ENCODE results near the gene MED31.

The MED31 gene

DNA sequence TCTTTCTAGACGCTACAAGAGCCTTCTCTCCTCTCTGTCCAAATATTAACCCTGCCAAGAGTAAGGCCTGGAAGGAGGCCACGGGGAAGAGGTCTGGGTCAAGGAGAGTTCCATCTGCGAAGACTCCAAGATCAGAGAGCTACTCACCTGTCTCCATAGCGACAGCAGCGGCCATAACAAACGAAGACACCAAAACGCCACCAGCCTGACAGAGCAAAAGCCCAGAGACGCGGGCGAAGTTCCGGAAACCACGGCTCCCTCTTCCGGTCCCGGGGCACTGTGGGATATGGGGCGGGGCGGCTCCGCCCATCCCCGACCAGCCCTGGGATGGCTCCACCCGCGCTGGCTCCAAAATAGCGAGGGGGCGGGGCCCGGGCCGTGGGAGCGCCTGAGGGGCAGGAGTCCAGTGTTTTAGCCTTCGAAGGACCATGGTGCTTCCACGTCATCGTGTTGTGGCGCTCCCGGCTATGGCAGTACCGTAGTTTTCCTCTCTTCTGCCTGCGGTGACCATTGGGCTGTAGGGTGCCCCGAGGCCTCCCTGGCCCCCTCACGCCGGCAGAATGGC is at the start of gene MED31, which contains the start of gene C17orf100:
Gene MED31 (minus strand): TSS at position 252 of the 565 bp plus-strand sequence. CDS start 77 bp downstream, at position 175.
Gene C17orf100 (plus strand): TSS at position 409 of the 565 bp plus-strand sequence. CDS start 152 bp downstream, at position 561.
- peak; percentile 94 to 97 for DNase-seq
- peak within 1 kb of the TSS; percentile 65 to 86 for H3K4me3 ChIP-seq
- TF ChIP-seq, protein P1, sequence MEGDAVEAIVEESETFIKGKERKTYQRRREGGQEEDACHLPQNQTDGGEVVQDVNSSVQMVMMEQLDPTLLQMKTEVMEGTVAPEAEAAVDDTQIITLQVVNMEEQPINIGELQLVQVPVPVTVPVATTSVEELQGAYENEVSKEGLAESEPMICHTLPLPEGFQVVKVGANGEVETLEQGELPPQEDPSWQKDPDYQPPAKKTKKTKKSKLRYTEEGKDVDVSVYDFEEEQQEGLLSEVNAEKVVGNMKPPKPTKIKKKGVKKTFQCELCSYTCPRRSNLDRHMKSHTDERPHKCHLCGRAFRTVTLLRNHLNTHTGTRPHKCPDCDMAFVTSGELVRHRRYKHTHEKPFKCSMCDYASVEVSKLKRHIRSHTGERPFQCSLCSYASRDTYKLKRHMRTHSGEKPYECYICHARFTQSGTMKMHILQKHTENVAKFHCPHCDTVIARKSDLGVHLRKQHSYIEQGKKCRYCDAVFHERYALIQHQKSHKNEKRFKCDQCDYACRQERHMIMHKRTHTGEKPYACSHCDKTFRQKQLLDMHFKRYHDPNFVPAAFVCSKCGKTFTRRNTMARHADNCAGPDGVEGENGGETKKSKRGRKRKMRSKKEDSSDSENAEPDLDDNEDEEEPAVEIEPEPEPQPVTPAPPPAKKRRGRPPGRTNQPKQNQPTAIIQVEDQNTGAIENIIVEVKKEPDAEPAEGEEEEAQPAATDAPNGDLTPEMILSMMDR (IDR thresholded peaks at IDR 0.05) = no peak
- peak within 1 kb of the TSS; percentile 84 to 86 for H3K27ac ChIP-seq
- H3K9me3 ChIP-seq = peaks cover 0 to 4% (median 0%) of the 10 kb centered on the region in 3 donors
- H3K4me1 ChIP-seq = peaks cover 0 to 37% (median 23%) of the 10 kb centered on the region in 4 donors
- peaks cover 15 to 25% (median 23%) of the 10 kb centered on the region in 3 donors for H3K36me3 ChIP-seq
- peaks cover 0 to 17% of the 10 kb centered on the region in 2 donors for H3K27me3 ChIP-seq
- intact Hi-C loops (cut with DNase I; ENCODE audit: low total_unique reads) = no loop called here

- Histone ChIP-seq H3K9me3 (no peaks in the 10 kb centered on the region), H3K4me3 (no peak overlapping the region), H3K27ac (no peak overlapping the region), H3K4me1 (no peaks in the 10 kb centered on the region), H3K27me3 (peaks cover 0 to 28% of the 10 kb centered on the region in 2 donors), H3K36me3 (no peaks in the 10 kb centered on the region)
- intact Hi-C loops (cut with DNase I; ENCODE audit: low total_unique reads) = no loop called here
- no peak for DNase-seq
- TF ChIP-seq, protein P1 (IDR thresholded peaks at IDR 0.05) = no peak
These were observed 49.5 kb upstream of the MED31 start for GRCh38 chr17:6700948-6701307.

DNA sequence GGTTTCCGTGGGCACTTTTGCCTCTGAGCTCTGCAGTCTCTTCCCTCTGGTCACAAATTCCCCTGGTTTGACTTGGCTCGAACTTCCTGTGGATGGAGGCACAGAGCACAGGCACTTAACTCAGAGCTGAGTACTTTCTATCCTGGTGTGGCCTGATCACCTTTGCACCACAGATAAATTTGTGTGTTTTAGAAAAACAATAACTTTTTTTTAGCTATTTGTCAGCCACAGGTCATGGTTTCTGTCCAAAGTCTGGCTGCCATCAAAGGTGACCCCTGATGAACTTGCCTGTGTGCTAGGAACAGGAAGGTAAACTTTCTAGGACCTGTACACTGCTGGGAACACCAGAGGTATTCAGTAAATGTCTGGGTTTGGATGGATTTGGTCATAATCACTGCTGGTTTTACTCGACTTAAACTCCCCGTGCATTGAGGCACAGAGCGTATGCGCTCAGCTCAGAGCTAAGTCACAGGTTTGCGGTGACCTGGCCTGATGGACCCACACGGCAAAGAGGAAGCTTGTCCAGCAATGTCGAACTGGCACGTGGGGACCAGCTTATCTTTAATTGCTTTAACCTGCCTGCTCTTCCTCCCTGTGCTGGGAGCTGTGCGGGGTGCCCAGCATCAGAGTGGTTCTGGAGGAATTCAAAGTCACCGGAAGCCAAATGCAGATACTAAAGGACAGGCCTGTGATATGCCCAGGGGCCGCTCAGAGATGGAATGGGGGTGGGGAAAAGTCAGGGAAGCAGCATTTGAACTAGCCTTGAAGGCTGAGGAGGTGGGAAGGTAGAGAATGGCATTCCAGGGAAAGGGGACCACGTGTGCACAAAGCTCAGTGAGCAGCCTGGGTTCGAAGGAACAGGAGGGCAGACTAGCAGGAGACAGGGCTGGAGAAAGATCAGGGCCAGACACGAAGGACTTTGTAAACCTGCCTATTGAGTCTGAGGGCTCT is 48.9 kb upstream of the MED31 start:
- Histone ChIP-seq H3K4me1 (no peaks in the 10 kb centered on the region), H3K36me3 (no peaks in the 10 kb centered on the region), H3K27me3 (peaks cover 0 to 25% of the 10 kb centered on the region in 2 donors), H3K27ac (no peak overlapping the region), H3K4me3 (no peak overlapping the region), H3K9me3 (no peaks in the 10 kb centered on the region)
- TF ChIP-seq, protein P1 (IDR thresholded peaks at IDR 0.05) = no peak
- intact Hi-C loops (cut with DNase I; ENCODE audit: low total_unique reads) = loop anchor here (10.0 kb wide), 1 partner anchor 155 kb away; no protein-coding TSS in a partner anchor
- no peak for DNase-seq

DNA sequence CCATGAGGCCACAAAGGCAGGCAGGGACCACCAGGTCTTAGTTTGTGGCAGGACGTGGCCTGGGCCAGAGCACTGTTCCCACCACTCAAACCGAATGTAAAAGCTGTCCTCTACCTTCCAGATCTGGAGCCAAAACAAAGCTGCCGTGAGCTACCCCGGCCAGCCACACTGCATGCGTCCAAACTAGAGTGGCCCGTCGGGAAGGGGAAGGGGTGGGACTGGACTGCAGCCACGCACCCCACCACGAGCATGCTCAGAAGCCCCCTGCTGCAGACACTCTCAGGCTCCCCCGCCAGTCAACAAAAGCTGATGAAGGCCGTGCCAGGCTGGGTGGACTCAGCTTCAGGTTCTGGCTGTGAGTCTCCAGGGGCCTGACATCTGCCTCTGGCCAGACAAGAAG is 46.6 kb upstream of the MED31 start:
- Histone ChIP-seq H3K36me3 (no peaks in the 10 kb centered on the region), H3K4me1 (no peaks in the 10 kb centered on the region), H3K27ac (no peak overlapping the region), H3K9me3 (no peaks in the 10 kb centered on the region), H3K27me3 (peaks cover 0 to 12% of the 10 kb centered on the region in 2 donors), H3K4me3 (no peak overlapping the region)
- TF ChIP-seq, protein P1 (IDR thresholded peaks at IDR 0.05) = no peak
- intact Hi-C loops (cut with DNase I; ENCODE audit: low total_unique reads) = loop anchor here (10.0 kb wide), 1 partner anchor 157 kb away; no protein-coding TSS in a partner anchor
- peak in 1 of 2 donors; percentile 54 for DNase-seq

GRCh38 chr17:6696906-6697305 is 45.5 kb upstream of the MED31 start:
- Histone ChIP-seq H3K9me3 (no peaks in the 10 kb centered on the region), H3K27me3 (peaks cover 0 to 7% of the 10 kb centered on the region in 2 donors), H3K36me3 (no peaks in the 10 kb centered on the region), H3K27ac (no peak overlapping the region), H3K4me3 (no peak overlapping the region), H3K4me1 (no peaks in the 10 kb centered on the region)
- TF ChIP-seq, protein P1 (IDR thresholded peaks at IDR 0.05) = no peak
- intact Hi-C loops (cut with DNase I; ENCODE audit: low total_unique reads) = loop anchor here (10.0 kb wide), 1 partner anchor 158 kb away; no protein-coding TSS in a partner anchor
- peak in 1 of 2 donors; percentile 52 for DNase-seq
